Memory B cell (primary cell): ENCODE data around the gene IZUMO1R.

Experiments used
- ATAC-seq: fragments of 150-1000 bp; cut with Tn5 transposase; 2 replicates; pipeline ENCODE4 v1.10.0; 2021; ENCODE audit warnings: low read depth, mild to moderate bottlenecking, moderate library complexity
- DNase-seq, 2 donors: peaks; one replicate each; pipeline ENCODE4 v3.0.0; 2022; ENCODE audit warnings: low spot score in 2 of 2
- H3K27ac Mint-ChIP-seq: one replicate; pipeline ENCODE4 v1.8.0; 2022; ENCODE audit warnings: mild to moderate bottlenecking, moderate library complexity, mixed read lengths
- H3K27me3 Mint-ChIP-seq: one replicate; pipeline ENCODE4 v1.8.0; 2022; ENCODE audit warnings: mixed read lengths
- H3K36me3 Mint-ChIP-seq: one replicate; pipeline ENCODE4 v1.8.0; 2022; ENCODE audit warnings: mild to moderate bottlenecking, mixed read lengths
- H3K4me1 Mint-ChIP-seq: one replicate; pipeline ENCODE4 v1.8.0; 2022; ENCODE audit warnings: mixed read lengths
- H3K4me3 Mint-ChIP-seq: one replicate; pipeline ENCODE4 v1.8.0; 2022; ENCODE audit warnings: mild to moderate bottlenecking, moderate library complexity, mixed read lengths
- H3K9me3 Mint-ChIP-seq: one replicate; pipeline ENCODE4 v1.8.0; 2022; ENCODE audit warnings: mixed read lengths

Gene IZUMO1R

DNA sequence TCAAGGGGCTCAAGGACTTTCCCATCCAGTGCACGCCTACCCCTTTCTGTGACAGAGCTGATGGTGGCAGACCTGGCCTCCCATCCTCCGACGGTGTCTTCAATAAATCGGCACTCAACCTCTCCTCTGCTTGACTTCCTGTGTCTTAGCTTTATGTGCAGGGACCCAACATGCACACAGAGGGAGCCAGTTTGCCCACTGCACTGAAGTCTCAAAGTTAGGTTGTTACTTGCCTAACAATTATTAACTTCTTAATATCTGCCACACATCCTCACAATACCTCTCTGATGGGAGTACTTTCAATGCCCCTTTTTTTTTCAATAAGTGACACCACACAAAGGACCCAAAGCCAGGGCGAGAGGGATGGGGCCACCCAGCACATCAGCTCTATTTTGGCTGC is 3.6 kb downstream of the IZUMO1R start:
- no peak overlapping the region for H3K27ac Mint-ChIP-seq
- ATAC-seq (no peak), DNase-seq (no peak)
- no peak overlapping the region for H3K4me3 Mint-ChIP-seq
- no peaks in the 10 kb centered on the region for H3K9me3 Mint-ChIP-seq
- peaks cover 14% of the 10 kb centered on the region for H3K27me3 Mint-ChIP-seq
- H3K36me3 Mint-ChIP-seq: no peaks in the 10 kb centered on the region
- H3K4me1 Mint-ChIP-seq: no peaks in the 10 kb centered on the region

DNA sequence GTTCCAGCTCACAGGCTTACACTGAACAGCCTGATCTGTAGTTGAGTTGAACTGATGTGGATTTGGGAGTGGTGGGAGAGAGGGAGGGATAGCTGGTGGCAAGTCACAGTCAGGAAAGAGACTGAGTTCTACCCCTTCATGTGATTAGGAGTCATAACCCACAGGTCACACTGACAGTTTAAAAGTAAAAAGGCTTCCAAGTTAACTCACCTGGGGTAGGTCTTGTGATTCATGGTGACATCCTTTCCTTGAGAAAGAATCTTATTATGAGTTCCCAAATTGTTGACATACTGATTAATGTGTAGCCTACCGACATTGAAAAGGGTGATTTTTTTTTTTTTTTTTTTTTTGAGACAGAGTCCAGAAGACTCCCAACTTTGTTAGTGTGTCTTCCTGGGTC is 5.4 kb downstream of the IZUMO1R start:
- no peak for ATAC-seq
- Mint-ChIP-seq H3K4me3 (no peak overlapping the region), H3K27ac (no peak overlapping the region), H3K36me3 (no peaks in the 10 kb centered on the region), H3K4me1 (no peaks in the 10 kb centered on the region), H3K9me3 (no peaks in the 10 kb centered on the region), H3K27me3 (peaks cover 18% of the 10 kb centered on the region)
- DNase-seq: no peak

DNA sequence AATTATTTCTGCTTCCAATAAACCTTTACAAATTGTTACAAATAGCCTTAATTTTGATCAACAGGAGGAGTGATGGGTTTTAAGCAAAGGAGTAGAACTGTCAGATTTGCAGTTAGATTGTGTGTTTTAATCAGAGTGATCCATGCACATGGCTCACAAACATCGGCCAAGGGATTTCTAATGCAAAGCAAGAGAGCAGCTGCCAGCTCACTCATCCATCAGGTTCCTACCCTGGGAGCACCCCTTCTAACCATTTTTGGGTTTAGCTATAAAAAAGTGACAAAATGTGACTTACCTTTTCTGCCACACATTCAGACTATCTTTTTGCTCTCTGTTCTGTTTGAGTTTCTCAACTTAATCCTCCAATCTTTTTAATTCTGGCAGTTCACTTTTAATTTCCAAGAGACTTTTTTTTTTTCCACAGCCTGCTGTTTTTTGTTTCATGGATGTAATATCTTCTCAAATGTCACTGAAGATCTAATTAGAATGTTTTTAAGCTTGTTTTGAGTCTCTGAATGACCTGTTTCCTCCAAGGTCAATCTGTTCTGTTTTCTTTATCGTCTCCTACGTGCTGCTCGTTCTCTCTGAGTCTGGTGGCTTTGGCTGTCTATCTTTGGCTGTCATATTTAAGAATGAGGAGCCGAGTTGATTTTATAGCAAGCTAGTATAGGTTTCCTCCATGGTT is 6.0 kb downstream of the IZUMO1R start:
- no peak overlapping the region for H3K4me3 Mint-ChIP-seq
- H3K9me3 Mint-ChIP-seq: no peaks in the 10 kb centered on the region
- H3K27me3 Mint-ChIP-seq: peaks cover 21% of the 10 kb centered on the region
- no peaks in the 10 kb centered on the region for H3K4me1 Mint-ChIP-seq
- DNase-seq (no peak), ATAC-seq (no peak)
- H3K27ac Mint-ChIP-seq: no peak overlapping the region
- H3K36me3 Mint-ChIP-seq: no peaks in the 10 kb centered on the region

DNA sequence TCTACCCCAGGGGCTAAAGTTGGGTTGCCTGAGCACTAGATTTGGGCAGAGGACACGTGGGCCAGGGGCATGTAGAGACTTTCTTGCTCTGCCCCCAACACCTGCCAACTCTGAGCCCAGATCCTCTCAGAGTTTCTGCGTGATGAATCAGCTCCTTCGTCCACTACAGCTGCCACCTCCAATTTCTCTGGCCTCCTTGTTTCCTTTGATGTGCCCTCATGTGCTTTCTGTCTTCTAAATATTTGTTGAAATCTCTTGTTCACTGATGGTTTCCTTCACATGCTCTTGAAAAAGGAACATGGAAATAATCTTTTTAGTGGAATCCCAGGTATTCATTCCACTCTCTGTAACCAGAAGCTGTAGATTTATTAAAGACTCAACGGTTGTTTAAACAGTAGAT is 8.0 kb downstream of the IZUMO1R start:
- no peak overlapping the region for H3K27ac Mint-ChIP-seq
- DNase-seq (no peak), ATAC-seq (no peak)
- H3K4me1 Mint-ChIP-seq: no peaks in the 10 kb centered on the region
- H3K4me3 Mint-ChIP-seq: no peak overlapping the region
- H3K36me3 Mint-ChIP-seq: no peaks in the 10 kb centered on the region
- no peaks in the 10 kb centered on the region for H3K9me3 Mint-ChIP-seq
- H3K27me3 Mint-ChIP-seq: peaks cover 22% of the 10 kb centered on the region

DNA sequence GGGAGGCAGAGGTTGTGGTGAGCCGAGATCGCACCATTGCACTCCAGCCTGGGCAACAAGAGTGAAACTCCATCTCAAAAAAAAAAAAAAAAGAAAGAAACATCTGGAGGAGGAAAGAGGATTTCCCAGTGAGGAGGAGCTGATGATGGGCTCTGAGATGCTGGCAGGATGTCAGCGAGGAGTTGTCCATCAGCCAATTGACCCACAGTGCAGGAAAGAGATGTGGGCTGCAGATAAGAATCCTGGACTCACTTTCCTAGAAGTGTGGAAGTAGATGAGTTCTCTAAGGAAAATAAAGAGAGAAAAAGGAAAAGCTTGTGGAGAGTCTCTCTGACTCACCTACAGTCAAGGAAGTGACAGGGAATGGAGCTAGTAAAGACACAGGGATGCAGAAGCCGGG is 9.7 kb downstream of the IZUMO1R start:
- Mint-ChIP-seq H3K4me3 (no peak overlapping the region), H3K9me3 (no peaks in the 10 kb centered on the region), H3K36me3 (no peaks in the 10 kb centered on the region), H3K27ac (no peak overlapping the region), H3K4me1 (no peaks in the 10 kb centered on the region), H3K27me3 (peaks cover 17% of the 10 kb centered on the region)
- DNase-seq (no peak), ATAC-seq (no peak)

DNA sequence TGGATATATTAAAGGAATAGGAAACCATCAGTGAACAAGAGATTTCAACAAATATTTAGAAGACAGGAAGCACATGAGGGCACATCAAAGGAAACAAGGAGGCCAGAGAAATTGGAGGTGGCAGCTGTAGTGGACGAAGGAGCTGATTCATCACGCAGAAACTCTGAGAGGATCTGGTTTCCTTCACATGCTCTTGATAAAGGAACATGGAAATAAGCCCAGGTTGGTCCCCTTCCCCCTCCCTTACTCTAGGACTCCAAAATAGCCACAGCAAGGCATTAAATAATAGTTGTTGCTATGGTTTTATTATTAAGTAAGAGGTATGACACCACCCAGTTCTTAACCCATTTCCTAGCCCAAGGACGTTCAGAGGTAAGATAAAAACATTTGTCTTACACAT is 11.3 kb downstream of the IZUMO1R start:
- no peak for DNase-seq
- H3K36me3 Mint-ChIP-seq: no peaks in the 10 kb centered on the region
- H3K4me1 Mint-ChIP-seq: no peaks in the 10 kb centered on the region
- no peaks in the 10 kb centered on the region for H3K9me3 Mint-ChIP-seq
- H3K27me3 Mint-ChIP-seq: peaks cover 16% of the 10 kb centered on the region
- no peak for ATAC-seq
- no peak overlapping the region for H3K27ac Mint-ChIP-seq
- no peak overlapping the region for H3K4me3 Mint-ChIP-seq

DNA sequence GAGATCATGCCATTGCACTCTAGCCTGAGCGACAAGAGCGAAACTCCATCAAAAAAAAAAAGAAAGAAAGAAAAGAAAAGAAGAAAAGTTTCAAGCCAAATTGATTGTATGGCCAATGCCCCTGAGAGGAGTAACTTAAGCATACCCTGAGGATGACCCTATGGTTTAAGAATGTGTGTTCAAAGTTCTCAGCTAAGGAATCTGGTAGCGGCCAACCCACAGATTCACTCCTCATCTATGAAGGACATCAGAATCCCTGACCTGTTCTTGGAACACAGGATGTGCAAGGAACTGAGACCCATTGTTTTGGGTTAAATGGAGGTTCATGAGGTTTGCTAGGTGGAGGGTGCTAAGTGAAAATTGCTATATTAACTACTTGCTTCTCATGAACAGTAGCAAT is 18.1 kb downstream of the IZUMO1R start:
- no peaks in the 10 kb centered on the region for H3K27me3 Mint-ChIP-seq
- ATAC-seq: no peak

DNA sequence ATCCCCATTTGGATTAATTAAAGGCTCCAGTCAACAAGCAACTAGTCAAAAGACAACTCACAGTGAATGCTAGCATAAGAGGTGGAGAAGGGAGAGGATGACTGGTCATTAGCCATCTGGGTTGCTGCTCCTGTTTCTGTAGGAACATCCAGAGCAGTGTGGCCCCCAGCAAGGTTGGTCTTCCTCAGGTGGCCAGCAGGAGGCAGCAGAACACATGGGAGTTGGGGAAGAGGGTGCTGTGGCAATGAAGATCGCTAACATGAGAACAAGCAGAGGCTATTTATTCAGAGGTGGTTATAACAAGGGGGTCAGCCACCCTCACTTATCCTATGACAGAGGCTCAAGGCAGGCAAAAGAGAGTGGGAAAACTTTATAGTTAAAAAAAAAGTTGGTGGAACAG is 21.3 kb downstream of the IZUMO1R start:
- DNase-seq (no peak), ATAC-seq (no peak)
- peaks cover 4% of the 10 kb centered on the region for H3K27me3 Mint-ChIP-seq
- no peak overlapping the region for H3K4me3 Mint-ChIP-seq
- H3K4me1 Mint-ChIP-seq: no peaks in the 10 kb centered on the region
- H3K9me3 Mint-ChIP-seq: peaks cover 4% of the 10 kb centered on the region
- H3K27ac Mint-ChIP-seq: no peak overlapping the region
- H3K36me3 Mint-ChIP-seq: no peaks in the 10 kb centered on the region

More for the DNA sequence above, 18.1 kb downstream of the IZUMO1R start:
- Mint-ChIP-seq H3K4me3 (no peak overlapping the region), H3K27ac (no peak overlapping the region), H3K4me1 (no peaks in the 10 kb centered on the region), H3K9me3 (peaks cover 4% of the 10 kb centered on the region), H3K36me3 (no peaks in the 10 kb centered on the region)
- DNase-seq: no peak

DNA sequence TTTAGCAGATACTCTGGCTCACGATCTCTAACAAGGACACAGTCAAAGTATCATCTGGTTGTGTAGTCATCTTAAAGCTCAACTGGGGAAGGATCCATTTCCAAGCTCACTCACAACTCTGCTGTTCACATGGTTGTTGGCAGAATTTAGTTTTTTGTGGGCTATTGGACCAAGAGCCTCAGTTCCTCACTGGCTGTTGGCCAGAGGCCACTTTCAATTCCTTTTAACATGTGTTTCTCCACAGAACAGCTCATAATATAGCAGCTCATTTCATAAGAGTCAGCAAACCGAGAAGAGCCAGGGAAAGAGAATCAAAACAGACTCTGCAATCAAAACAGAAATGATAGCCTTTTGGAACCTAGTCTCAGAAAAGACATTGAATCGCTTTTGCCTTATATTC is 22.6 kb downstream of the IZUMO1R start:
- H3K9me3 Mint-ChIP-seq: peaks cover 4% of the 10 kb centered on the region

DNA sequence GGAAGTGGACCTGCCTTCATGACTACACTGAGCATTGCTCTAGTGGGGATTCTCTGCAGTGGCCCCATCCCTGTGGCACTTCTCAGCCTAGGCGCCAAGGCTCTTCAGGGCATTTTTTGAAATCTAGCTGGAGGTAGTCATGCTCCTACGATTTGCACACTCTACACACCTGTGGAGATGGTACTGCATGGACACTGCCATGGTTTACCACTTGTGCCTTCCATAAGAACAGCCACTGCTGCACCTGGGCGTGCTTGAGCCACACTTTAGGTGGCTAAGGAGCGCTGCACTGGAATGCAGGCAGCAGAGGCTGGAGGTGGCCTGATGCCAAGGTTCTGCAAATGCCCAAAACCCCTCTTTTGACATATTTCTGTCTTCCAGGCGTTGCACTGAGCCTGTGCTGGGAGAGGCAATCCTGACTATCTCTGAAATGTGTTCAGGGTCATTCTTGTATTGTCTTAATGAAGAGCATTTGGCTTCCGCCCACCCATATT is 24.3 kb downstream of the IZUMO1R start:
- Mint-ChIP-seq H3K27ac (no peak overlapping the region), H3K4me3 (no peak overlapping the region), H3K36me3 (no peaks in the 10 kb centered on the region), H3K27me3 (peaks cover 5% of the 10 kb centered on the region), H3K9me3 (peaks cover 3% of the 10 kb centered on the region), H3K4me1 (no peaks in the 10 kb centered on the region)
- DNase-seq: no peak
- no peak for ATAC-seq

More for the DNA sequence above, 22.6 kb downstream of the IZUMO1R start:
- peaks cover 5% of the 10 kb centered on the region for H3K27me3 Mint-ChIP-seq
- H3K36me3 Mint-ChIP-seq: no peaks in the 10 kb centered on the region
- H3K27ac Mint-ChIP-seq: no peak overlapping the region
- H3K4me1 Mint-ChIP-seq: no peaks in the 10 kb centered on the region
- no peak overlapping the region for H3K4me3 Mint-ChIP-seq
- ATAC-seq (no peak), DNase-seq (no peak)

DNA sequence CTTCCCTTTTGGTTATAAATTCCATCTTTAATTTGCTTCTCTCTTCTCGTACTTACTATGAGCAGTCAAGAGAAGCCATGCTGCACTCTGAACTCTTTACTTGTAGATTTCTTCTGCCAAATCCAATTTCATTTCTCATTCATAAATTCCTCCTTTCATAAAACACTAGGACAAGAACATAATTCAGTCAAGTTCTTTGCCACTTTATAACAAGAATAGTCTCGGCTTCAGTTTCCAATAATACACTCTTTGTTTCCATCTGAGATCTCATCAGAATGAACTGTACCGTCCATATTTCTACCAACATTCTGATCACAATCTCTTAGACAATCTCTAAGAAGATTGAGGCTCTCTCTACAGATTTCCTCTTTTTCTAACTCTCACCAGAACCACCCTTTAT is 25.1 kb downstream of the IZUMO1R start:
- no peak for DNase-seq
- Mint-ChIP-seq H3K4me3 (no peak overlapping the region), H3K27ac (no peak overlapping the region), H3K4me1 (no peaks in the 10 kb centered on the region), H3K9me3 (peaks cover 3% of the 10 kb centered on the region), H3K27me3 (peaks cover 5% of the 10 kb centered on the region), H3K36me3 (no peaks in the 10 kb centered on the region)
- ATAC-seq: no peak

DNA sequence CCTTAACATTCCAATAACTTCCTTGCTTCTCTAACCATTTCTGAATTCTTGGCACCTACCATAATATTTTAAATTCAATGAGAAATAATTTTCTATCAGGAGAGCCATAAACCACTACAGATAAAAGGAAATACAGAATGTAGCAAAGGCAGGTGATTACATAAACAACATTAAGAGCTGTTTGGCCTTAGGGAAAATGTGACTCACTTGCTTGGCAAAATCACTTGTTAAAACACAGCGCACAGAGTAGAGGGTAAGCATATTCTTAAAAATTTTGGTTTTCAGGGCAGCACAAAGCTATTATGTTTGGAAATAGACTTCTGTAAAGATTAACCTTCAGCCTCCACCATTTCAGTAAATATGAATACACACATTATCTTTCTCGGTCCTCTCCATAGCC is 26.4 kb downstream of the IZUMO1R start:
- no peak overlapping the region for H3K4me3 Mint-ChIP-seq
- H3K4me1 Mint-ChIP-seq: no peaks in the 10 kb centered on the region
- H3K27me3 Mint-ChIP-seq: peaks cover 5% of the 10 kb centered on the region
- H3K36me3 Mint-ChIP-seq: no peaks in the 10 kb centered on the region
- DNase-seq: no peak
- ATAC-seq: no peak
- H3K27ac Mint-ChIP-seq: no peak overlapping the region
- peaks cover 1% of the 10 kb centered on the region for H3K9me3 Mint-ChIP-seq

DNA sequence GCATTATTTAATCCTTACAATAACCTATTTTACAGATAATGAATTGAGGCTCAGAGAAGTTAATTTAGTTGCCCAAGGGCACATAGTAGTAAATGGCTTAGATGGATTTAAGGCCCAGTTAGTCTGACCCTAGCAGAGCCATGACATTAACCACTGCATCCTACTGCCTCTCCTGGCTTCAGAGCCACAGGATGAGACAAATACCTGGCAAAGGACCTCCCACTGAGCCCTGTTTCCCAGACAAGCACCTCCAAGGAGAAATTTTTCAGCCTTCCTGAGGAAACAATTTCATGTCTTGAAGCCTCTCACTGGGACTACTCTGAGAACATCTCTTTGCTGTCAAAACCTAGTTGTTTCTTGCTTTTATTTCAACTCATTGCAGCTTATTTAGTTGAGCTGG is 28.4 kb downstream of the IZUMO1R start:
- no peak overlapping the region for H3K27ac Mint-ChIP-seq
- DNase-seq: no peak

DNA sequence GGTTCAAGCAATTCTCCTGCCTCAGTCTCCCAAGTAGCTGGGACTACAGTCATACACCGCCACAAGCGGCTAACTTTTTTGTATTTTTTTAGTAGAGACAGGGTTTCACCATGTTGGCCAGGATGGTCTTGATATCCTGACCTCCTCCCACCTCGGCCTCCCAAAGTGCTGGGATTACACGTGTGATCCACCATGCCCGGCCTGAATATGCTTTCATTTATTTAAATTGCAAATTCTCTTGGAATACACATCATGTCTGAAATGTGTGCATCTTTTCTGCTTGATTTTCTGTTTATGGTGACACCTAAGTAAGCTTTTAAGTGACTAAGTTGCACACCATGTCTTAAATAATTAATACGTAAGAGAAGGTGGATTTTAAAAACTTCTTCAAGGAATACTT is 31.7 kb downstream of the IZUMO1R start:
- ATAC-seq (no peak), DNase-seq (no peak)
- Mint-ChIP-seq H3K36me3 (no peaks in the 10 kb centered on the region), H3K27me3 (peaks cover under 1% of the 10 kb centered on the region), H3K9me3 (peaks cover 1% of the 10 kb centered on the region), H3K4me1 (no peaks in the 10 kb centered on the region), H3K27ac (no peak overlapping the region), H3K4me3 (no peak overlapping the region)

More for the DNA sequence above, 28.4 kb downstream of the IZUMO1R start:
- Mint-ChIP-seq H3K9me3 (no peaks in the 10 kb centered on the region), H3K4me1 (no peaks in the 10 kb centered on the region), H3K36me3 (no peaks in the 10 kb centered on the region), H3K4me3 (no peak overlapping the region), H3K27me3 (peaks cover 5% of the 10 kb centered on the region)
- ATAC-seq: no peak

DNA sequence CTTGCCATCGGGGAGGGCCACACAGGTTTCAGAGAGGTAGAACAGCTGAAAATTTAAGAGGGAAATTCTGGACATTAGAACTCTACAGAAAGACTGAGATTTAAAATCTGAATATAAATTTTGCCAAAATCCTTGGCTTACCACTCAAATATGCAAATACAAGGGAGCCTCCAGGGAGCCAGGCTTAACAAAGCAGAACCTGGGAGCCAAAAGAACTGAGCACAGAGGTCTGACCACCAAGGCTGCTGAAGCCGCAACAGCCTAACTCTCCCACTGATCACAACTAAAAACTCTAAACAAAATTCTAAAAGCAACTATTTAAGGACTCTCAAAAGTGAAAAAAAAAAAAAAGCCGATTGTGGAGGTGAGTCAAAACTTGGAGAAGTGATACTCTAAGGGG is 34.3 kb downstream of the IZUMO1R start:
- no peaks in the 10 kb centered on the region for H3K36me3 Mint-ChIP-seq
- peaks cover 1% of the 10 kb centered on the region for H3K9me3 Mint-ChIP-seq
- no peaks in the 10 kb centered on the region for H3K27me3 Mint-ChIP-seq
- no peak for ATAC-seq
- H3K27ac Mint-ChIP-seq: no peak overlapping the region
- H3K4me1 Mint-ChIP-seq: no peaks in the 10 kb centered on the region
- DNase-seq: no peak
- no peak overlapping the region for H3K4me3 Mint-ChIP-seq
